IMR-90 (cell line): ENCODE results near the gene PLA2G15.

Experiments
- POLR2A ChIP-seq: IDR thresholded peaks from 2 replicates; pipeline ENCODE4 v1.6.1; 2012; ENCODE audit warnings: mild to moderate bottlenecking, low read depth, low read length
- TF ChIP-seq, protein P1 (sequence below): conservative IDR thresholded peaks from 2 replicates; pipeline ENCODE4 v1.5.1; 2012; ENCODE audit warnings: mild to moderate bottlenecking, low read depth, low read length, improper control_type of control experiment

DNA sequence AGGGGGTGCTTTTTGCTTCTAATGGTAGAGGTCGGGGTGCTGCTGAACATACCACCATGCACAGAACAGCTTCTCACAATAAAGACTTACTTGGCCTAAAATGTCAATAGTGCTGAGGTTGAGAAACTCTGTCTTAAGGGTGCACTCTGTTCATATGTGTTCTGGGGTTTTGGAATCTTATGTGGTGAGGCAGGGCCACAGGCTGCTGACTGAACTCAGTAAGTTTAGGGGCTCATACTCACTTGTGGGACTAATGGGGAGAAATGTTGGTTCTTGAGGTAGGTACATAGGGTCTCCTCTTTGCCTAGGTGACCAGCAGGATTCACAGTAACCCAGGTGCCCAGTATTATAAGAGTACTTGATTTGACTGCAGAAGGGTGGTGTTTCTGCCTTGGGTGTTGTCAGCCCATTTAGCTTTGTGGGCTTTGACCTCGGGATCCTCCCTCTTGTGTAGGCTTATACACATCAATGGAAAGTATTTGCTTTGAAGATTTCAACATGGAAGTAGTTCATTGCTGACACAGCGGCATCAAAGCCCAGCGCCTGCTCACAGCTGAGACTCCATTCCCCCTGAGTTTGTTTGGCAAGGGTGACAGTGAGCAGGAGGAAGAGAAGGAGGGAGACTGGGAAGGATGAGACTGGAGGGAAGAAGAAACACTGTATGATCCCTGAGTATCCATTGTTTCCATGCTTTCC is 36.3 kb downstream of the PLA2G15 start:
- TF ChIP-seq, protein P1, sequence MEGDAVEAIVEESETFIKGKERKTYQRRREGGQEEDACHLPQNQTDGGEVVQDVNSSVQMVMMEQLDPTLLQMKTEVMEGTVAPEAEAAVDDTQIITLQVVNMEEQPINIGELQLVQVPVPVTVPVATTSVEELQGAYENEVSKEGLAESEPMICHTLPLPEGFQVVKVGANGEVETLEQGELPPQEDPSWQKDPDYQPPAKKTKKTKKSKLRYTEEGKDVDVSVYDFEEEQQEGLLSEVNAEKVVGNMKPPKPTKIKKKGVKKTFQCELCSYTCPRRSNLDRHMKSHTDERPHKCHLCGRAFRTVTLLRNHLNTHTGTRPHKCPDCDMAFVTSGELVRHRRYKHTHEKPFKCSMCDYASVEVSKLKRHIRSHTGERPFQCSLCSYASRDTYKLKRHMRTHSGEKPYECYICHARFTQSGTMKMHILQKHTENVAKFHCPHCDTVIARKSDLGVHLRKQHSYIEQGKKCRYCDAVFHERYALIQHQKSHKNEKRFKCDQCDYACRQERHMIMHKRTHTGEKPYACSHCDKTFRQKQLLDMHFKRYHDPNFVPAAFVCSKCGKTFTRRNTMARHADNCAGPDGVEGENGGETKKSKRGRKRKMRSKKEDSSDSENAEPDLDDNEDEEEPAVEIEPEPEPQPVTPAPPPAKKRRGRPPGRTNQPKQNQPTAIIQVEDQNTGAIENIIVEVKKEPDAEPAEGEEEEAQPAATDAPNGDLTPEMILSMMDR: no peak
- no peak for TF ChIP-seq POLR2A
